Measurements from ENCODE around the gene EFCAB8. TPM values are rescaled to one million over a fixed set of nuclear protein-coding genes. Genes with fewer than 3 reads are reported as not detected.
A peak's percentile ranks its signal among the peaks of the same experiment; 100 is the strongest.

EFCAB8 gene
- total RNA-seq, 1 experiment from 2014 or later: 0.09 TPM

GRCh38 chr20:33009214-33010132 is 150.8 kb downstream of the EFCAB8 start:
- H2BK120ac ChIP-seq (ENCODE audit: low read depth, low read length, poor library complexity, severe bottlenecking): no peak overlapping the region
- H3K18ac ChIP-seq (ENCODE audit: insufficient read length, low read depth, low read length): no peak overlapping the region
- no peaks in the 10 kb centered on the region for H3K23me2 ChIP-seq (ENCODE audit: insufficient read length, low read depth, low read length, poor library complexity, severe bottlenecking)
- no peak overlapping the region for H3T11ph ChIP-seq (ENCODE audit: low read length)
- no peak overlapping the region for H3K56ac ChIP-seq (ENCODE audit: insufficient read length, low read depth, low read length)
- no peak overlapping the region; the same call in 1 of the 2 replicates for H3K14ac ChIP-seq (ENCODE audit: insufficient read depth, low read length)
- no peak for DNase-seq
- H2BK12ac ChIP-seq (ENCODE audit: insufficient read length, low read depth, low read length): no peak overlapping the region
- H3K27me3 ChIP-seq (ENCODE audit: insufficient read depth, low read length): no peaks in the 10 kb centered on the region
- WGBS (ENCODE audit: extremely low coverage, insufficient read length, low lambda C conversion rate): no CpG with 5 or more reads among the region's 19 CpGs
- no peak overlapping the region for H3K27ac ChIP-seq (ENCODE audit: insufficient read length, low read depth, low read length)
- no peaks in the 10 kb centered on the region for H3K4me1 ChIP-seq (ENCODE audit: insufficient read depth, low read length)
- no peaks in the 10 kb centered on the region for H3K9me3 ChIP-seq (ENCODE audit: control insufficient read depth, low read depth, low read length)
- H2BK20ac ChIP-seq (ENCODE audit: low read depth, low read length, poor library complexity, severe bottlenecking): no peak overlapping the region
- H3K27ac Mint-ChIP-seq: 0 out of 7 replicates have a peak overlapping the region, but pooled peaks of 1 of the 3 experiments have one; percentile 37
- no peak overlapping the region for H2AFZ ChIP-seq (ENCODE audit: low read length)
- H3K79me2 ChIP-seq (ENCODE audit: insufficient read depth, low read length): no peaks in the 10 kb centered on the region
- no peak overlapping the region for H3K4me3 Mint-ChIP-seq
- no peaks in the 10 kb centered on the region for H4K20me1 ChIP-seq (ENCODE audit: control insufficient read depth, insufficient read depth, insufficient read length)
- peaks cover 7 to 9% of the 10 kb centered on the region in 2 experiments for H3K4me1 Mint-ChIP-seq
- H3K36me3 Mint-ChIP-seq (ENCODE audit: insufficient read depth in 1 of 3, low read depth in 3 of 3): peaks cover 0 to 4% (median 0%) of the 10 kb centered on the region in 3 experiments; a peak in 3 of 7 replicates
- H4K8ac ChIP-seq (replicated peaks; ENCODE audit: insufficient read length, low read depth, low read length): no peak overlapping the region
- H3K23ac ChIP-seq (ENCODE audit: insufficient read length, low read depth, low read length): no peak overlapping the region
- no peak overlapping the region for H3K4me2 ChIP-seq (ENCODE audit: insufficient read depth, insufficient read length, low read length)
- no peak overlapping the region for H2BK15ac ChIP-seq (ENCODE audit: low read depth, low read length)
- TF ChIP-seq, protein P1, sequence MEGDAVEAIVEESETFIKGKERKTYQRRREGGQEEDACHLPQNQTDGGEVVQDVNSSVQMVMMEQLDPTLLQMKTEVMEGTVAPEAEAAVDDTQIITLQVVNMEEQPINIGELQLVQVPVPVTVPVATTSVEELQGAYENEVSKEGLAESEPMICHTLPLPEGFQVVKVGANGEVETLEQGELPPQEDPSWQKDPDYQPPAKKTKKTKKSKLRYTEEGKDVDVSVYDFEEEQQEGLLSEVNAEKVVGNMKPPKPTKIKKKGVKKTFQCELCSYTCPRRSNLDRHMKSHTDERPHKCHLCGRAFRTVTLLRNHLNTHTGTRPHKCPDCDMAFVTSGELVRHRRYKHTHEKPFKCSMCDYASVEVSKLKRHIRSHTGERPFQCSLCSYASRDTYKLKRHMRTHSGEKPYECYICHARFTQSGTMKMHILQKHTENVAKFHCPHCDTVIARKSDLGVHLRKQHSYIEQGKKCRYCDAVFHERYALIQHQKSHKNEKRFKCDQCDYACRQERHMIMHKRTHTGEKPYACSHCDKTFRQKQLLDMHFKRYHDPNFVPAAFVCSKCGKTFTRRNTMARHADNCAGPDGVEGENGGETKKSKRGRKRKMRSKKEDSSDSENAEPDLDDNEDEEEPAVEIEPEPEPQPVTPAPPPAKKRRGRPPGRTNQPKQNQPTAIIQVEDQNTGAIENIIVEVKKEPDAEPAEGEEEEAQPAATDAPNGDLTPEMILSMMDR (conservative IDR thresholded peaks at IDR 0.05): no peak
- H3K79me1 ChIP-seq (ENCODE audit: insufficient read depth, low read depth, low read length, poor library complexity, severe bottlenecking): no peaks in the 10 kb centered on the region
- no peak overlapping the region for H3K4ac ChIP-seq (ENCODE audit: low read depth, low read length)
- no peak overlapping the region for H4K5ac ChIP-seq (ENCODE audit: insufficient read length, low read depth, low read length)
- no peaks in the 10 kb centered on the region; the same call in 1 of the 2 replicates for H3K27me3 Mint-ChIP-seq (ENCODE audit: low read depth)
- H4K91ac ChIP-seq (ENCODE audit: insufficient read length, low read depth, low read length): no peak overlapping the region
- H3K9ac ChIP-seq (ENCODE audit: extremely low read depth, insufficient read length, low read length): no peak overlapping the region
- peaks cover 5% of the 10 kb centered on the region in 2 experiments; a peak in 3 of 5 replicates for H3K9me3 Mint-ChIP-seq
- H2BK5ac ChIP-seq (ENCODE audit: insufficient read length, low read length): no peak overlapping the region
- H2AK5ac ChIP-seq (ENCODE audit: insufficient read length, low read length): no peak overlapping the region

Measured in H9 (cell line).